Mesothelial cell of epicardium (in vitro differentiated cells): ENCODE data around the gene TAS2R31. TPM values are rescaled to one million over a fixed set of nuclear protein-coding genes. Genes with fewer than 3 reads are reported as not detected.

Experiments used
- DNase-seq, 2 experiments: peaks; one replicate each; pipeline ENCODE4 v3.0.0; 2021; ENCODE audit warnings: low spot score in 2 of 2; ENCODE audit not compliant: unreplicated experiment in 2 of 2
- H3K27ac Mint-ChIP-seq: 2 replicates; pipeline ENCODE4 v1.8.0; 2021; ENCODE audit warnings: mixed read lengths
- H3K27me3 Mint-ChIP-seq: 2 replicates; pipeline ENCODE4 v1.8.0; 2021; ENCODE audit warnings: low read depth, mixed read lengths
- H3K36me3 Mint-ChIP-seq: 2 replicates; pipeline ENCODE4 v1.8.0; 2021; ENCODE audit warnings: mixed read lengths
- H3K4me1 Mint-ChIP-seq: 2 replicates; pipeline ENCODE4 v1.8.0; 2021; ENCODE audit warnings: mixed read lengths
- H3K4me3 Mint-ChIP-seq: 2 replicates; pipeline ENCODE4 v1.8.0; 2021; ENCODE audit warnings: mild to moderate bottlenecking, moderate library complexity, mixed read lengths
- H3K9me3 Mint-ChIP-seq: 2 replicates; pipeline ENCODE4 v1.8.0; 2021; ENCODE audit warnings: mixed read lengths
- total RNA-seq: library from RNA; stranded (reverse); gene quantifications from 3 replicates; pipeline ENCODE4 v1.2.1, GENCODE V29; 2021
- TF ChIP-seq, protein P1 (sequence below): fragments of 200-600 bp; sonication (generic); IDR thresholded peaks from one replicate; pipeline ENCODE4 v1.5.0; 2021; ENCODE audit warnings: antibody characterized with exemption; ENCODE audit not compliant: unreplicated experiment

The TAS2R31 gene
- total RNA-seq, 1 donor from 2014 or later = 9.3 TPM

DNA sequence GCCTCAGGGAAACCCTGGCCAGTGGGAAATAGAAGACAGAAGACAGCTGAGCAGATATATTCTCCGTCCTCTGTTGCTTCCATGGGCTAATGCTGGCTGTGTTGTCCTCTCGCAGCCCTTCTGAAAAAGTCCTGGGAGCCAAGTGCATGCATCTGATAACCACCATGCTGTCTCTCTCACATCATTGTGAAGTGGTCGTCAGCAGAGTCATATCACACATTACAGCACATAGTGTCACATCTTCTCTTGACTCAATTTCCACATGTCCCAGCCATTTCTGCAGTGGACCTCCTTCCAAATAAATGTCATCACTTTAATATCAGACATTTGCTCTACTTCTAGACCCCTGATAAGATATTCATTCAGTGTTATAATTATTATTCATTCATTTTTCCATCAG is 36.9 kb downstream of the TAS2R31 start:
- TF ChIP-seq, protein P1, sequence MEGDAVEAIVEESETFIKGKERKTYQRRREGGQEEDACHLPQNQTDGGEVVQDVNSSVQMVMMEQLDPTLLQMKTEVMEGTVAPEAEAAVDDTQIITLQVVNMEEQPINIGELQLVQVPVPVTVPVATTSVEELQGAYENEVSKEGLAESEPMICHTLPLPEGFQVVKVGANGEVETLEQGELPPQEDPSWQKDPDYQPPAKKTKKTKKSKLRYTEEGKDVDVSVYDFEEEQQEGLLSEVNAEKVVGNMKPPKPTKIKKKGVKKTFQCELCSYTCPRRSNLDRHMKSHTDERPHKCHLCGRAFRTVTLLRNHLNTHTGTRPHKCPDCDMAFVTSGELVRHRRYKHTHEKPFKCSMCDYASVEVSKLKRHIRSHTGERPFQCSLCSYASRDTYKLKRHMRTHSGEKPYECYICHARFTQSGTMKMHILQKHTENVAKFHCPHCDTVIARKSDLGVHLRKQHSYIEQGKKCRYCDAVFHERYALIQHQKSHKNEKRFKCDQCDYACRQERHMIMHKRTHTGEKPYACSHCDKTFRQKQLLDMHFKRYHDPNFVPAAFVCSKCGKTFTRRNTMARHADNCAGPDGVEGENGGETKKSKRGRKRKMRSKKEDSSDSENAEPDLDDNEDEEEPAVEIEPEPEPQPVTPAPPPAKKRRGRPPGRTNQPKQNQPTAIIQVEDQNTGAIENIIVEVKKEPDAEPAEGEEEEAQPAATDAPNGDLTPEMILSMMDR = no peak
- Mint-ChIP-seq H3K9me3 (peaks cover 25% of the 10 kb centered on the region), H3K27ac (no peak overlapping the region), H3K36me3 (peaks cover 30% of the 10 kb centered on the region), H3K27me3 (no peaks in the 10 kb centered on the region), H3K4me3 (no peak overlapping the region), H3K4me1 (no peaks in the 10 kb centered on the region)
- no peak for DNase-seq

DNA sequence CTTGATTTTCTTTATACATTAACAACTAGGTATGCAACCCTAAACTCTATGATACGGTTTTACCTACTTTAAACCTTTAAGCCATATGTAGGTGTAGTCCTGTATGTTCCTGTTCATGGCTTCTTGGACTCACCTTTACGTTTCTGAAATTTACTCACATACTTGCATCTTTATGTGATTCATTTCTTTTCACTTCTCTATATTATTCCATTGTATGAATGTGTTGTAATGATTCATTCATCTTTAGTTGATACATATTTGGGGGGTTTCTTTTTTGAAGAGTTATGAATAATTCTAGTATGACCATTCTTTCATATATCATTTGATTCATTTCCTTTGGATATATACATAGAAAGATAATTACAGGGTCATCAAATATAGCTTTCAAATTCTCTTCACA is 42.1 kb downstream of the TAS2R31 start:
- DNase-seq = no peak
- Mint-ChIP-seq H3K27me3 (no peaks in the 10 kb centered on the region), H3K4me1 (no peaks in the 10 kb centered on the region)

DNA sequence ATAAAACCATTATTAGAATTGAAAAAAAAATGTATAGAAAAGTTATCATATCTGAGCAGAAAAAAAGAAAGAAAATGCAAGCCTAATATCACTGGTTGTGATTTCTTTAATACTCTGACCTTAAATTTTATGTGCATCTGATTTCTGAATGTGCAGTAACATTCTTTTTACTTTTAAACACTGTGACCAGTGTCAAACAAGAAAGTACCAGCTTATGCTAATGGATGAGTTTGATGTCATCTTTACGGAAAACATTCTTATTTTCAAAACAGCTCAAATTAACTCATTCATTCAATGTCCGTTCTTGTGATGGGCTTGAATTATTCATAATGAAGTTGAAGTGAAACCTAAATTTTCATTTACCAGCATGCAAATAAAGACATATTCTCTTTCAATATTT is 44.4 kb downstream of the TAS2R31 start, which contains the start of gene TAS2R50:
TSS of gene TAS2R50 (minus strand) at position 101 of the 400 bp plus-strand sequence. CDS start at position 49, 52 bp downstream.
- DNase-seq = no peak
- Mint-ChIP-seq H3K27ac (no peak within 1 kb of the TSS), H3K27me3 (no peaks in the 10 kb centered on the region), H3K4me1 (no peaks in the 10 kb centered on the region), H3K4me3 (no peak within 1 kb of the TSS), H3K9me3 (peaks cover 19% of the 10 kb centered on the region), H3K36me3 (peaks cover 21% of the 10 kb centered on the region)
- TF ChIP-seq, protein P1 = no peak

More for the DNA sequence above, 42.1 kb downstream of the TAS2R31 start:
- Mint-ChIP-seq H3K36me3 (peaks cover 22% of the 10 kb centered on the region), H3K4me3 (no peak overlapping the region), H3K9me3 (peaks cover 22% of the 10 kb centered on the region), H3K27ac (no peak overlapping the region)
- TF ChIP-seq, protein P1 = no peak

DNA sequence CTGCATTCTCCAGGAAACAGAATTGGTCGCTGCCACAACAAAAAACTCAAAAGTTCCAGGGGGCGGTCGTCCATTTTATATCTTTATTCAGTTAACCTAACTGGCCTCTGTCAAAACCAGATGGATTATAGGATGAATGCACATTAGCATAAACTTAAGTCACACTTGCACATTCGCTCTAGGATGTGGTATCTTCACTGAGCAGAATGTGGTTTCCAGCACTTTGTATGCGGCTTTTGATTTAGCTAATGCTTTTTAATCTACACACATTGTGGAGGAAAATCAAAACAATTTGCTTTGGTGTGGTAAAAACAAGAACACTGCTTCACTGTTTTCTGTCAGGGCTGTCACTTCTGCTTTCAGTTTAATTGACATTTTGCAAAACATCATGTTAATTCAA is 49.0 kb downstream of the TAS2R31 start:
- H3K36me3 Mint-ChIP-seq = peaks cover 2% of the 10 kb centered on the region
- no peak for DNase-seq
- no peaks in the 10 kb centered on the region for H3K4me1 Mint-ChIP-seq
- H3K27me3 Mint-ChIP-seq = no peaks in the 10 kb centered on the region
- TF ChIP-seq, protein P1 = no peak
- H3K4me3 Mint-ChIP-seq = no peak overlapping the region
- H3K9me3 Mint-ChIP-seq = peaks cover 6% of the 10 kb centered on the region
- no peak overlapping the region for H3K27ac Mint-ChIP-seq

Other genes starting within 250 kb of the TAS2R31 start
- gene TAS2R7, start 228.8 kb downstream of the TAS2R31 start, total RNA-seq = 0.20 to 0.40 TPM (median 0.20 TPM) in 3 replicates
- gene TAS2R8, start 224.1 kb downstream of the TAS2R31 start, total RNA-seq = 0.18 to 0.42 TPM (median 0.29 TPM) in 3 replicates
- gene TAS2R9, start 221.2 kb downstream of the TAS2R31 start, total RNA-seq = 0.50 to 0.64 TPM (median 0.56 TPM) in 3 replicates
- gene TAS2R10, start 205.0 kb downstream of the TAS2R31 start, total RNA-seq = 2.5 to 3.2 TPM (median 2.7 TPM) in 3 replicates
- 5.4 to 7.2 TPM (median 5.4 TPM) in 3 replicates for gene PRR4, start 181.9 kb downstream of the TAS2R31 start, total RNA-seq
- gene PRH1, start 147.2 kb downstream of the TAS2R31 start, total RNA-seq = 30.3 to 44.9 TPM (median 32.6 TPM) in 3 replicates
- gene TAS2R13, start 121.8 kb downstream of the TAS2R31 start, total RNA-seq = 3.1 to 3.8 TPM (median 3.5 TPM) in 3 replicates
- not detected in 3 replicates for gene PRH2, start 102.2 kb downstream of the TAS2R31 start, total RNA-seq
- gene TAS2R14, start 92.1 kb downstream of the TAS2R31 start, total RNA-seq = 4.5 to 6.7 TPM (median 5.4 TPM) in 3 replicates
- 3.3 to 3.4 TPM (median 3.3 TPM) in 3 replicates for gene TAS2R50, start 44.5 kb downstream of the TAS2R31 start, total RNA-seq
- gene TAS2R20, start 33.1 kb downstream of the TAS2R31 start, total RNA-seq = 3.8 to 5.0 TPM (median 4.8 TPM) in 3 replicates
- gene TAS2R19, start 8.8 kb downstream of the TAS2R31 start, total RNA-seq = 8.0 to 9.5 TPM (median 8.5 TPM) in 3 replicates
- gene TAS2R46, start 30.9 kb upstream of the TAS2R31 start, total RNA-seq = 3.8 to 3.9 TPM (median 3.9 TPM) in 3 replicates
- gene TAS2R43, start 60.9 kb upstream of the TAS2R31 start, total RNA-seq = 1.9 to 2.9 TPM (median 2.2 TPM) in 3 replicates
- 5.4 to 7.2 TPM (median 6.2 TPM) in 3 replicates for gene TAS2R30, start 103.2 kb upstream of the TAS2R31 start, total RNA-seq
- 11.8 to 12.6 TPM (median 12.3 TPM) in 3 replicates for gene SMIM10L1, start 139.8 kb upstream of the TAS2R31 start, total RNA-seq
- gene TAS2R42, start 155.5 kb upstream of the TAS2R31 start, total RNA-seq = not detected in 3 replicates
- gene PRB3, start 238.3 kb upstream of the TAS2R31 start, total RNA-seq = not detected in 3 replicates